K562 (cell line): ENCODE results near the gene SIGLEC15. TPM values are rescaled to one million over a fixed set of nuclear protein-coding genes. Genes with fewer than 3 reads are reported as not detected.

Source experiments
- ATAC-seq: fragments of 200-7000 bp; cut with Tn5 transposase; 3 replicates; pipeline ENCODE4 v1.9.1; 2020; ENCODE audit warnings: moderate library complexity
- BruUV-seq: library from RNA; stranded (reverse); fragments of 400-500 nt; replicated peaks from 2 replicates; lab custom pipeline; 2021; lab: Mats Ljungman, UMichigan
- CTCF ChIA-PET: fragments of 300-600 bp; formaldehyde crosslinking; extraction: SDS; loops from one replicate; lab custom pipeline; 2021; ENCODE audit warnings: low intra/inter-chr PET ratio; lab: Yijun Ruan, JAX
- POLR2A ChIA-PET: fragments of 300-600, 350-650 bp; sonication (Branson Sonifier 250); formaldehyde crosslinking; extraction: SDS; loops from one replicate; lab custom pipeline; 2021; ENCODE audit warnings: antibody characterized with exemption, inconsistent platforms; lab: Yijun Ruan, JAX
- DNase-seq, 4 experiments: peaks; one replicate each; pipeline versions ENCODE4 v3.0.0 to v3.0.0-alpha.2; 2011 to 2018; ENCODE audit warnings: low spot score in 3 of 4, mixed read lengths in 3 of 4; ENCODE audit errors: extremely low read depth in 1 of 4
- FAIRE-seq: peaks from 2 replicates; lab custom pipeline; 2011; peaks lifted over from hg19 to GRCh38; lab: Jason Lieb, UNC
- H2AFZ ChIP-seq: 2 replicates; pipeline ENCODE4 v1.6.0; 2011; ENCODE audit warnings: low read depth, low read length, control low read depth, inconsistent platforms
- H3K27ac ChIP-seq: fragments of 200-600 bp; 3 replicates; pipeline ENCODE4 v1.8.0; 2011; ENCODE audit warnings: low read depth, mild to moderate bottlenecking, control low read depth, inconsistent platforms, low read length, moderate library complexity, mixed read lengths; ENCODE audit errors: extremely low read depth
- H3K27me3 ChIP-seq, 2 experiments: fragments of 300-600 bp in 1 of 2; 2 replicates in 1 of 2; 3 replicates in 1 of 2; pipeline versions ENCODE4 v1.6.0 to v1.8.0; 2011; ENCODE audit warnings: inconsistent platforms in 2 of 2, low read length in 2 of 2, mild to moderate bottlenecking in 1 of 2, mixed read lengths in 1 of 2, moderate library complexity in 1 of 2; ENCODE audit not compliant: control insufficient read depth in 2 of 2, insufficient read depth in 2 of 2
- H3K36me3 ChIP-seq: fragments of 300-600 bp; 3 replicates; pipeline ENCODE4 v1.8.0; 2011; ENCODE audit warnings: mild to moderate bottlenecking, low read length, inconsistent platforms; ENCODE audit not compliant: control insufficient read depth, insufficient read depth
- H3K4me1 ChIP-seq, 2 experiments: fragments of 200-600 bp in 1 of 2; replicated peaks in 1 of 2; 2 replicates in 1 of 2; 3 replicates in 1 of 2; pipeline versions ENCODE4 v1.5.1 to v1.8.0; 2011; ENCODE audit warnings: inconsistent platforms in 2 of 2, low read length in 2 of 2, mild to moderate bottlenecking in 1 of 2, mixed read lengths in 1 of 2, moderate library complexity in 1 of 2; ENCODE audit not compliant: control insufficient read depth in 2 of 2, insufficient read depth in 2 of 2
- H3K4me2 ChIP-seq: 2 replicates; pipeline ENCODE4 v1.6.1; 2011; ENCODE audit warnings: low read length, control low read depth, inconsistent platforms, mixed read lengths; ENCODE audit not compliant: insufficient read depth
- H3K4me3 ChIP-seq: fragments of 200-600 bp; sonication (generic), shearing (Covaris generic); 2 replicates; pipeline ENCODE4 v1.5.1; 2016; ENCODE audit warnings: control low read depth, inconsistent platforms
- H3K79me2 ChIP-seq: fragments of 200-600 bp; 3 replicates; pipeline ENCODE4 v1.8.0; 2011; ENCODE audit warnings: low read length, inconsistent platforms; ENCODE audit not compliant: control insufficient read depth, insufficient read depth
- H3K9ac ChIP-seq, 2 experiments: 2 replicates each; pipeline versions ENCODE4 v1.6.0 to v1.6.1; 2011; ENCODE audit warnings: low read depth in 2 of 2, low read length in 2 of 2, control low read depth in 1 of 2, inconsistent platforms in 1 of 2, mild to moderate bottlenecking in 1 of 2, mixed read lengths in 1 of 2; ENCODE audit not compliant: insufficient read depth in 1 of 2
- H3K9me1 ChIP-seq: one replicate; pipeline ENCODE4 v1.6.0; 2011; ENCODE audit warnings: inconsistent platforms, mild to moderate bottlenecking, low read length, moderate library complexity; ENCODE audit not compliant: control insufficient read depth, insufficient read depth
- H3K9me3 ChIP-seq: replicated peaks from 2 replicates; pipeline ENCODE4 v1.5.1; 2011; ENCODE audit warnings: low read depth, low read length, inconsistent platforms; ENCODE audit not compliant: control insufficient read depth, insufficient read depth
- H4K20me1 ChIP-seq: replicated peaks from 2 replicates; pipeline ENCODE4 v1.6.1; 2011; ENCODE audit warnings: low read length, inconsistent platforms, mixed read lengths; ENCODE audit not compliant: control insufficient read depth, insufficient read depth
- CHD1 ChIP-seq: fragments of 200-600 bp; sonication (generic); IDR thresholded peaks from one replicate; pipeline ENCODE4 v1.6.1; 2012; ENCODE audit warnings: mild to moderate bottlenecking, moderate library complexity, low read length, inconsistent platforms
- MCM3 ChIP-seq: fragments of 450-650 bp; IDR thresholded peaks from 2 replicates; pipeline ENCODE4 v1.6.1; 2016
- RBM39 ChIP-seq: fragments of 200-400 bp; formaldehyde crosslinking; optimal IDR thresholded peaks from 2 replicates; pipeline ENCODE3; 2018; ENCODE audit warnings: low read depth, low read length
- ZNF79 ChIP-seq: fragments of 250-450 bp; sonication (Bioruptor Pico); IDR thresholded peaks from 2 replicates; pipeline ENCODE4 v1.4.0; 2020; ENCODE audit warnings: low read depth, mild to moderate bottlenecking, moderate library complexity
- WGBS: fragments of 100-300 bp; shearing (Covaris generic); methylation state at CpG from one replicate; pipeline ENCODE4 v1.1.6; 2016; ENCODE audit warnings: low coverage, mixed read lengths; ENCODE audit not compliant: insufficient coverage; ENCODE audit errors: missing lambda C conversion rate; 5-methylcytosine and 5-hydroxymethylcytosine counted together
- in situ Hi-C: fragments of 300-500 bp; cut with MboI; formaldehyde crosslinking; loops from 4 replicates; pipeline ENCODE4 v1.15.0; 2018; ENCODE audit warnings: inconsistent platforms, mixed read lengths
- intact Hi-C: fragments of 100-400 bp; cut with micrococcal nuclease; formaldehyde crosslinking; loops from 2 replicates; pipeline ENCODE4 v1.14.2; 2022
- polyA plus RNA-seq, 8 experiments: library from polyadenylated mRNA; depleted of rRNA in 4 of 8; stranded (reverse) in 5 of 8; unstranded in 3 of 8; fragments of >200 nt; fragmentation: Nextera tagmentation in 2 of 8; fragmentation: Illumina TruSeq in 1 of 8; extraction: Ambion mirVana in 2 of 8; extraction: Trizol in 1 of 8; gene quantifications; 2 replicates each; pipeline versions ENCODE4 v1.2.1 to v1.2.3, GENCODE V29; 2011 to 2014; ENCODE audit warnings: inconsistent platforms in 1 of 8, missing spikeins in 1 of 8
- total RNA-seq, 7 experiments: library from RNA; depleted of rRNA in 6 of 7; stranded (reverse); fragments of >200 nt in 6 of 7; fragmentation: Illumina TruSeq in 2 of 7; extraction: Trizol in 2 of 7; gene quantifications; 2 replicates each; pipeline versions ENCODE4 v1.2.1 to v1.2.3, GENCODE V29; 2011 to 2021; ENCODE audit warnings: low replicate concordance in 1 of 7

The SIGLEC15 gene
- total and polyA plus RNA-seq, 9 of the 15 experiments (the other 6 are each of a cell fraction or from before 2014, with no cell fraction given): not detected

DNA sequence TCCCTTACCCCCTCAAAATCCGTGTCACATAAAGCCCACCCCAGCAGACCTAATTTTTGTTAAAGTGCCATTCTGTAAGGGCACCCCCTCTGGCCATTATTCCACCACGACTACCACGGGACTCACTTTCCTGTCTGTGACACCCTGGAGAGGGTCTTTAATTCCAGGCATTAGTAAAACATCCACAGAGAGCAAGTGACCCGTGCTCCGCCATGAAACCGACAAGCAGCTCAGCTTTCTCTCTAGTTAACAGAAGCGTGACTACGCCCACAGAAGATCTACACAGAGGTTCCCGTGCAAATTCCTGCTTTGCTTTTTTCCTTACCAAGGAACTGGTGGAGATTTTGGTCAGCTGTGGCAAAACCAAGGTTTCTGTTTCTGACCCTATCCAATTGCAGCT lies 4.4 kb downstream of the SIGLEC15 start:
- WGBS: 4% methylated on average over 7 of the region's 9 CpGs
- no peak overlapping the region for H3K9ac ChIP-seq
- H3K79me2 ChIP-seq: no peaks in the 10 kb centered on the region
- ATAC-seq: no peak
- H4K20me1 ChIP-seq: no peaks in the 10 kb centered on the region
- no peaks in the 10 kb centered on the region for H3K9me1 ChIP-seq
- no peaks in the 10 kb centered on the region for H3K9me3 ChIP-seq
- H3K36me3 ChIP-seq: no peaks in the 10 kb centered on the region
- H3K4me3 ChIP-seq: no peak overlapping the region
- no TSS peak for BruUV-seq
- no peak overlapping the region for H3K4me2 ChIP-seq
- CTCF ChIA-PET: no interaction called here
- peaks cover 0 to 24% of the 10 kb centered on the region in 2 experiments; a peak in 2 of 5 replicates for H3K27me3 ChIP-seq
- TF ChIP-seq CHD1: no peak
- TF ChIP-seq MCM3: no peak
- TF ChIP-seq RBM39: no peak
- TF ChIP-seq, all 486 proteins: peak for 0
- DNase-seq: no peak
- no peak for FAIRE-seq
- intact Hi-C loops: loop anchor here (10.0 kb wide), 1 partner anchor 105 kb away; the partner anchor contains the start of gene SLC14A1
- Histone ChIP-seq H3K27ac (no peak overlapping the region), H3K4me1 (peaks cover 19 to 24% of the 10 kb centered on the region in 2 experiments; a peak in 4 of 5 replicates), H2AFZ (no peak overlapping the region)
- POLR2A ChIA-PET: no interaction called here
- in situ Hi-C loops: no loop called here

DNA sequence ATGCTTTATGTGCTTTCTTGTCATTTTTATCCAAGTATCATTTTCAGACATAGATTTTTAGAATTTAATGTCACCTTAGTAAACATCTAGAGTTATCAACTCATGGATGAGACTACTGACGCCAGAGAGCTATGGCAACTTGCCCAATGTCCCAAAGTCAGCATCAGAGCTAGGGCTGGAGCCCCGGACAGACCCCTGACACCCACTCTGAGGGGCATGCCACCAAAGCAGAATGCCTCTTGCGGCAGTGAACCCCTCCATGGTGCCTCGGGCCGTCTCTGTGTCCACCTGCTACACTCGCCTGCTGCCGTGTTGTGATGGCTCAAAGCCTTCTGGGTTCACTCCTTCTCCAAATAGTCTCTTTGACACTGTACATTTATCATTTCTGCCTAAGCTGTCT lies 5.4 kb downstream of the SIGLEC15 start:
- BruUV-seq: no TSS peak
- ChIA-PET POLR2A (no interaction called here), CTCF (no interaction called here)
- Histone ChIP-seq H3K9me1 (no peaks in the 10 kb centered on the region), H4K20me1 (no peaks in the 10 kb centered on the region), H3K36me3 (no peaks in the 10 kb centered on the region), H2AFZ (no peak overlapping the region), H3K9ac (no peak overlapping the region), H3K9me3 (no peaks in the 10 kb centered on the region), H3K27me3 (peaks cover 0 to 24% of the 10 kb centered on the region in 2 experiments; a peak in 3 of 5 replicates), H3K27ac (no peak overlapping the region), H3K4me1 (peaks cover 22 to 24% of the 10 kb centered on the region in 2 experiments), H3K4me3 (no peak overlapping the region), H3K4me2 (no peak overlapping the region), H3K79me2 (no peaks in the 10 kb centered on the region)
- intact Hi-C loops (loop anchor here (10.0 kb wide), 1 partner anchor 106 kb away; the partner anchor contains the start of gene SLC14A1), in situ Hi-C loops (no loop called here)
- DNase-seq (no peak), ATAC-seq (no peak), FAIRE-seq (no peak)
- no peak for TF ChIP-seq ZNF79
- WGBS: 0% methylated on average over 7 of the region's 7 CpGs
